H1 (cell line): ENCODE measurements around the gene AURKAIP1. TPM values are rescaled to one million over a fixed set of nuclear protein-coding genes. Genes with fewer than 3 reads are reported as not detected.
A peak's percentile ranks its signal among the peaks of the same experiment; 100 is the strongest.

ENCODE experiments used
- CTCF ChIA-PET: fragments of 300-600 bp; sonication (Branson Sonifier 250); formaldehyde crosslinking; loops from one replicate; lab custom pipeline; 2021; ENCODE audit not compliant: partially characterized antibody; lab: Charles Lee
- POLR2A ChIA-PET: fragments of 300-600 bp; sonication (Branson Sonifier 250); formaldehyde crosslinking; loops from one replicate; lab custom pipeline; 2021; ENCODE audit warnings: inconsistent platforms; ENCODE audit not compliant: partially characterized antibody; lab: Charles Lee
- DNase-seq, 2 experiments: peaks; one replicate each; pipeline versions ENCODE4 v3.0.0 to v3.0.0-alpha.2; 2010 to 2022; ENCODE audit warnings: low spot score in 2 of 2, low read depth in 1 of 2, mixed read lengths in 1 of 2
- FAIRE-seq: peaks from 2 replicates; lab custom pipeline; 2011; peaks lifted over from hg19 to GRCh38; lab: Jason Lieb, UNC
- H2AFZ ChIP-seq: 2 replicates; pipeline ENCODE4 v1.8.1; 2012; ENCODE audit warnings: low read length, inconsistent platforms
- H2AK5ac ChIP-seq: 2 replicates; pipeline ENCODE4 v1.6.1; 2013; ENCODE audit warnings: low read depth, low read length
- H2BK120ac ChIP-seq: replicated peaks from 2 replicates; pipeline ENCODE3; 2013; ENCODE audit warnings: low read depth, low read length, inconsistent platforms
- H2BK12ac ChIP-seq: 2 replicates; pipeline ENCODE4 v1.6.1; 2013; ENCODE audit warnings: low read depth, low read length
- H2BK15ac ChIP-seq: 2 replicates; pipeline ENCODE4 v1.6.1; 2013; ENCODE audit warnings: low read length
- H2BK20ac ChIP-seq: 2 replicates; pipeline ENCODE4 v1.6.1; 2013; ENCODE audit warnings: low read length
- H2BK5ac ChIP-seq: 2 replicates; pipeline ENCODE4 v1.6.1; 2013; ENCODE audit warnings: low read depth, low read length
- H3K14ac ChIP-seq: 2 replicates; pipeline ENCODE4 v1.6.1; 2013; ENCODE audit warnings: inconsistent platforms; ENCODE audit not compliant: insufficient read length
- H3K18ac ChIP-seq: 2 replicates; pipeline ENCODE4 v1.6.1; 2013; ENCODE audit warnings: low read length; ENCODE audit errors: extremely low read depth
- H3K23ac ChIP-seq: 2 replicates; pipeline ENCODE4 v1.6.1; 2013; ENCODE audit warnings: inconsistent platforms; ENCODE audit not compliant: insufficient read length
- H3K23me2 ChIP-seq: 2 replicates; pipeline ENCODE4 v1.6.1; 2013; ENCODE audit warnings: low read depth, low read length
- H3K27ac ChIP-seq: 2 replicates; pipeline ENCODE4 v1.6.1; 2011; ENCODE audit warnings: low read depth, low read length, inconsistent platforms
- H3K27me3 ChIP-seq, 4 experiments: replicated peaks in 1 of 4; 1 replicate in 1 of 4; 2 replicates in 3 of 4; pipeline versions ENCODE4 v1.6.1 to v1.8.1; 2011 to 2013; ENCODE audit warnings: low read length in 3 of 4, mild to moderate bottlenecking in 3 of 4, inconsistent platforms in 2 of 4, mixed read lengths in 2 of 4, moderate library complexity in 1 of 4; ENCODE audit not compliant: control insufficient read depth in 3 of 4, insufficient read depth in 3 of 4; ENCODE audit errors: extremely low read depth in 1 of 4
- H3K36me3 ChIP-seq, 4 experiments: 2 replicates each; pipeline versions ENCODE4 v1.6.1 to v1.8.1; 2011 to 2013; ENCODE audit warnings: mild to moderate bottlenecking in 4 of 4, low read length in 3 of 4, moderate library complexity in 2 of 4, control low read depth in 1 of 4, inconsistent platforms in 1 of 4; ENCODE audit not compliant: insufficient read depth in 4 of 4, control insufficient read depth in 2 of 4
- H3K4ac ChIP-seq: replicated peaks from 2 replicates; pipeline ENCODE3; 2013; ENCODE audit warnings: low read length, low read depth, mixed read lengths, inconsistent platforms; ENCODE audit not compliant: insufficient read length
- H3K4me1 ChIP-seq, 4 experiments: replicated peaks in 1 of 4; 1 replicate in 1 of 4; 2 replicates in 3 of 4; pipeline versions ENCODE4 v1.6.1 to v1.8.1; 2011 to 2013; ENCODE audit warnings: low read length in 3 of 4, inconsistent platforms in 2 of 4, mixed read lengths in 1 of 4; ENCODE audit not compliant: insufficient read depth in 4 of 4, control insufficient read depth in 3 of 4
- H3K4me2 ChIP-seq, 2 experiments: 2 replicates each; pipeline versions ENCODE4 v1.6.1 to v1.8.1; 2011 to 2013; ENCODE audit warnings: low read depth in 2 of 2, low read length in 2 of 2, control low read depth in 1 of 2, inconsistent platforms in 1 of 2, mild to moderate bottlenecking in 1 of 2; ENCODE audit not compliant: insufficient read depth in 1 of 2
- H3K4me3 ChIP-seq, 4 experiments: fragments of 200-600, 300-600 bp in 1 of 4; sonication (generic), shearing (Covaris generic), sonication (Bioruptor Twin) in 1 of 4; 2 replicates each; pipeline versions ENCODE4 v1.5.1 to v1.8.1; 2011 to 2016; ENCODE audit warnings: low read length in 4 of 4, low read depth in 3 of 4, control low read depth in 2 of 4, inconsistent platforms in 2 of 4, mild to moderate bottlenecking in 2 of 4, mixed read lengths in 1 of 4, moderate library complexity in 1 of 4; ENCODE audit not compliant: insufficient read depth in 2 of 4; ENCODE audit errors: extremely low read depth in 1 of 4
- H3K56ac ChIP-seq: replicated peaks from 2 replicates; pipeline ENCODE3; 2013; ENCODE audit warnings: low read depth, mild to moderate bottlenecking, mixed read lengths, low read length, inconsistent platforms; ENCODE audit not compliant: insufficient read length
- H3K79me1 ChIP-seq: 2 replicates; pipeline ENCODE4 v1.6.1; 2013; ENCODE audit warnings: low read depth, low read length, control low read depth
- H3K79me2 ChIP-seq, 2 experiments: 2 replicates each; pipeline versions ENCODE4 v1.6.1 to v1.8.1; 2012 to 2013; ENCODE audit warnings: low read length in 2 of 2, mild to moderate bottlenecking in 2 of 2, inconsistent platforms in 1 of 2; ENCODE audit not compliant: insufficient read depth in 2 of 2, control insufficient read depth in 1 of 2
- H3K9ac ChIP-seq, 4 experiments: replicated peaks in 1 of 4; 1 replicate in 1 of 4; 2 replicates in 3 of 4; pipeline versions ENCODE4 v1.6.1 to v1.8.1; 2011 to 2013; ENCODE audit warnings: low read depth in 3 of 4, low read length in 3 of 4, control low read depth in 2 of 4, mild to moderate bottlenecking in 2 of 4, moderate library complexity in 2 of 4, inconsistent platforms in 1 of 4; ENCODE audit errors: extremely low read depth in 1 of 4
- H3K9me3 ChIP-seq, 2 experiments: 2 replicates each; pipeline versions ENCODE4 v1.6.1 to v1.8.1; 2012 to 2013; ENCODE audit warnings: mild to moderate bottlenecking in 2 of 2, moderate library complexity in 2 of 2, control low read depth in 1 of 2, inconsistent platforms in 1 of 2, low read depth in 1 of 2, low read length in 1 of 2, mixed read lengths in 1 of 2; ENCODE audit not compliant: insufficient read depth in 2 of 2
- H4K20me1 ChIP-seq, 2 experiments: replicated peaks in 1 of 2; 2 replicates each; pipeline versions ENCODE3 to v1.8.1; 2011 to 2013; ENCODE audit warnings: inconsistent platforms in 2 of 2, low read length in 2 of 2, mild to moderate bottlenecking in 1 of 2; ENCODE audit not compliant: insufficient read depth in 2 of 2, control insufficient read depth in 1 of 2
- H4K5ac ChIP-seq: 2 replicates; pipeline ENCODE4 v1.6.1; 2013; ENCODE audit warnings: low read length, low read depth, mixed read lengths, inconsistent platforms; ENCODE audit not compliant: insufficient read length
- H4K8ac ChIP-seq: 2 replicates; pipeline ENCODE4 v1.8.0; 2013; ENCODE audit warnings: mild to moderate bottlenecking, moderate library complexity, low read length, inconsistent platforms; ENCODE audit not compliant: insufficient read depth; ENCODE audit errors: extremely low read depth
- H4K91ac ChIP-seq: replicated peaks from 2 replicates; pipeline ENCODE3; 2013; ENCODE audit warnings: low read length, mixed read lengths, inconsistent platforms; ENCODE audit not compliant: insufficient read length
- ASH2L ChIP-seq: fragments of 200-600, 300-600 bp; sonication (generic); IDR thresholded peaks from one replicate; pipeline ENCODE4 v1.7.1; 2017; ENCODE audit warnings: low read length
- EZH2 ChIP-seq: fragments of 200-600 bp; sonication (generic); IDR thresholded peaks from 2 replicates; pipeline ENCODE4 v1.7.1; 2012; ENCODE audit warnings: low read depth, mild to moderate bottlenecking, moderate library complexity, low read length, inconsistent platforms; ENCODE audit not compliant: severe bottlenecking
- PHF8 ChIP-seq: fragments of 200-600 bp; sonication (generic); conservative IDR thresholded peaks from 2 replicates; pipeline ENCODE4 v1.7.1; 2012; ENCODE audit warnings: low read depth, mild to moderate bottlenecking, inconsistent platforms, low read length, moderate library complexity
- RAD21 ChIP-seq, 2 experiments: IDR thresholded peaks in 1 of 2; conservative IDR thresholded peaks in 1 of 2; 2 replicates each; pipeline ENCODE4 v1.6.1; 2011; ENCODE audit warnings: low read depth in 2 of 2, low read length in 2 of 2, improper control_type of control experiment in 1 of 2, inconsistent platforms in 1 of 2, mild to moderate bottlenecking in 1 of 2, moderate library complexity in 1 of 2
- SUZ12 ChIP-seq: fragments of 200-600 bp; sonication (generic); IDR thresholded peaks from 2 replicates; pipeline ENCODE4 v1.6.1; 2012; ENCODE audit warnings: mild to moderate bottlenecking, inconsistent platforms, low read length, moderate library complexity, mixed read lengths
- TAF1 ChIP-seq: IDR thresholded peaks from 2 replicates; pipeline ENCODE4 v1.6.1; 2011; ENCODE audit warnings: mild to moderate bottlenecking, low read depth, low read length
- WGBS, 2 experiments: shearing (Covaris generic) in 1 of 2; methylation state at CpG; one replicate each; pipeline versions ENCODE4 v1.1.6 to v1.1.7; 2013 to 2015; ENCODE audit warnings: low lambda C conversion rate in 2 of 2, mixed read lengths in 2 of 2, inconsistent platforms in 1 of 2, low coverage in 1 of 2, missing lambda C conversion rate in 1 of 2; ENCODE audit not compliant: insufficient replicate concordance in 2 of 2, insufficient coverage in 1 of 2, insufficient read length in 1 of 2; ENCODE audit errors: extremely low coverage in 1 of 2, missing lambda C conversion rate in 1 of 2; 5-methylcytosine and 5-hydroxymethylcytosine counted together
- polyA plus RNA-seq, 7 experiments: library from polyadenylated mRNA; depleted of rRNA in 3 of 7; stranded (reverse) in 5 of 7; unstranded in 2 of 7; fragments of >200 nt in 5 of 7; fragments of 200-250 nt in 2 of 7; gene quantifications; 1 replicate in 5 of 7; 2 replicates in 1 of 7; 4 replicates in 1 of 7; pipeline versions ENCODE4 v1.2.1 to v1.2.3, GENCODE V29; 2011 to 2013; ENCODE audit warnings: missing spikeins in 2 of 7, mixed read lengths in 2 of 7
- total RNA-seq: library from RNA; stranded (reverse); fragmentation: NEBNext Ultra II Directional; extraction: Animal tissue kit (Norgen Biotek cat#: 25700); gene quantifications from 2 replicates; pipeline ENCODE4 v1.2.1, GENCODE V29; 2021
- TF ChIP-seq, protein P1 (sequence below): IDR thresholded peaks from 2 replicates; pipeline ENCODE4 v1.6.1; 2011; ENCODE audit warnings: low read depth, mild to moderate bottlenecking, low read length; ENCODE audit not compliant: insufficient read depth
- TF ChIP-seq, protein P2 (sequence below): IDR thresholded peaks from 2 replicates; pipeline ENCODE4 v1.6.1; 2012; ENCODE audit warnings: inconsistent platforms

Gene AURKAIP1
- total and polyA plus RNA-seq, 2 of the 8 experiments (the other 6 are each of a cell fraction or from before 2014, with no cell fraction given) = 87.8 to 194 TPM

GRCh38 chr1:1354271-1355247 lies 20.4 kb downstream of the AURKAIP1 start:
- H2BK120ac ChIP-seq = no peak overlapping the region
- H2BK5ac ChIP-seq = peak overlapping the region; percentile 60; the same call in 1 of the 2 replicates
- peak overlapping the region; percentile 65; the same call in 1 of the 2 replicates for H2AK5ac ChIP-seq
- H4K8ac ChIP-seq = peak overlapping the region; percentile 7
- H3K27me3 ChIP-seq = peaks cover 9 to 17% (median 14%) of the 10 kb centered on the region in 4 experiments
- peak overlapping the region; percentile 88; the same call in 1 of the 2 replicates for H2BK15ac ChIP-seq
- H3K56ac ChIP-seq = no peak overlapping the region
- H3K23ac ChIP-seq = no peak overlapping the region
- H3K23me2 ChIP-seq = peaks cover 17% of the 10 kb centered on the region; the same call in 1 of the 2 replicates
- FAIRE-seq = no peak
- no peak overlapping the region for H4K5ac ChIP-seq
- peak overlapping the region; percentile 69 to 95 for H3K4me2 ChIP-seq
- peak overlapping the region; percentile 52 for H3K18ac ChIP-seq
- H2BK12ac ChIP-seq = peak overlapping the region; percentile 39; the same call in 1 of the 2 replicates
- no peak overlapping the region for H3K27ac ChIP-seq
- 9% methylated on average over 72 of the region's 116 CpGs; no CpG with 5 or more reads in 1 of the 2 experiments for WGBS, 2 experiments
- H3K9ac ChIP-seq = no peak overlapping the region
- peaks cover 0 to 6% of the 10 kb centered on the region in 2 experiments for H4K20me1 ChIP-seq
- H3K9me3 ChIP-seq = no peaks in the 10 kb centered on the region
- H3K79me1 ChIP-seq = no peaks in the 10 kb centered on the region
- no peaks in the 10 kb centered on the region for H3K36me3 ChIP-seq
- ChIA-PET CTCF (interaction anchor here (1.0 to 3.4 kb wide), 4 partner anchors 11 to 20 kb away, joined by 3 to 40 read pairs (median 4); partner anchors contain the start of gene AURKAIP1), POLR2A (interaction anchor here (0.8 to 5.1 kb wide), 10 partner anchors 9 to 83 kb away, joined by 3 to 80 read pairs (median 4); partner anchors contain the start of gene AURKAIP1)
- H3K79me2 ChIP-seq = no peaks in the 10 kb centered on the region
- H3K14ac ChIP-seq = no peak overlapping the region
- H3K4me1 ChIP-seq = peaks cover 2 to 48% (median 38%) of the 10 kb centered on the region in 4 experiments
- H2BK20ac ChIP-seq = no peak overlapping the region
- no peak overlapping the region for H2AFZ ChIP-seq
- H3K4me3 ChIP-seq = peak overlapping the region; percentile 23 to 61 (median 29)
- peak overlapping the region; percentile 68 for H4K91ac ChIP-seq
- DNase-seq = peak in 1 of 2 experiments; percentile 69
- peak overlapping the region; percentile 91 for H3K4ac ChIP-seq
- TF ChIP-seq RAD21 (IDR thresholded peaks at IDR 0.05 in 1 of 2, conservative IDR thresholded peaks at IDR 0.05 in 1 of 2; ENCODE audit: low read depth in 2 of 2, low read length in 2 of 2) (no peak), TAF1 (no peak), EZH2 (peak; percentile 76), PHF8 (no peak), SUZ12 (0 out of 2 replicates have a peak, but pooled peaks have one; percentile 37), ASH2L (no peak)
- TF ChIP-seq, protein P1, sequence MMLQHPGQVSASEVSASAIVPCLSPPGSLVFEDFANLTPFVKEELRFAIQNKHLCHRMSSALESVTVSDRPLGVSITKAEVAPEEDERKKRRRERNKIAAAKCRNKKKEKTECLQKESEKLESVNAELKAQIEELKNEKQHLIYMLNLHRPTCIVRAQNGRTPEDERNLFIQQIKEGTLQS = no peak
- TF ChIP-seq, protein P2, sequence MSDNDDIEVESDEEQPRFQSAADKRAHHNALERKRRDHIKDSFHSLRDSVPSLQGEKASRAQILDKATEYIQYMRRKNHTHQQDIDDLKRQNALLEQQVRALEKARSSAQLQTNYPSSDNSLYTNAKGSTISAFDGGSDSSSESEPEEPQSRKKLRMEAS = 0 out of 2 replicates have a peak, but pooled peaks have one; percentile 25
